ENCODE results near the gene DDIAS.

Gene DDIAS

DNA sequence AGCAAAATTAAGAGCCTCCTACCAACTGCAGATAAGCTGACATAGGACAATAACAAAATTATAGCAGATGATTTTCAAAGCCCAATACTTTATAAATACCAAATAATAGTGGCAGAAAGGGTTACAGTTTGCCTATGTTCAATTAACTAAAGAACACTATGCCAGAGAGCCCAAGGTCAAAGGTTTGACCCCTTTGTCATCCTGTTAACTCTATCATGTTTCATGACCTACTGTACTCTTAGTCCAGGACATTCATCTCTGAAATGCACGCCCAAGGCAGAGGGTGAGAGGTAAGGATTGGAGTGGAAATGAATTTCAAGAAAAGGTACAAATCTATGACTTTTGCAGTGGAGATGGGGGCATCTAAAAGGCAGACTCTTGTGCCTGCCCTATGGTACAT is 70.6 kb downstream of the DDIAS start:
- no peak for DNase-seq (ENCODE audit: low spot score)

DNA sequence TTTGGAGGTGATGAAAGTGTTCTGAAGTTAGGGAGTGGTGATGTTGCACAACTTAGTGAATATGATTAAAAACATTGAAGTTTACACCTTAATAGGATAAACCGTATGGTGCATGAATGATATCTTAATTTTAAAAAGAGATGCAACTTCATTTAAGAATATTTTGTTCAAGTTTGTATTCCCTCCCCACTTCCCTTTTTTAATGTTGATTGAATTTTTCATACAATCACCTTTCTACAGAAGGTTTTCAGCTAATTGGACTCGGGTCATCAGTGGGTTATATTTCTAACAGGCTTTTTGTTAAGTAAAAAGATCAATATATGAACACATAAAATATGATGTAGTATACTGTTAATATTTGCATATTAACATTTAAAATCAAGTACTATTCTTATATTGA is 72.6 kb downstream of the DDIAS start:
- DNase-seq (ENCODE audit: low spot score): no peak

- no peak for DNase-seq (ENCODE audit: low spot score)
Measured at GRCh38 chr11:82974851-82975250, 73.3 kb downstream of the DDIAS start.

DNA sequence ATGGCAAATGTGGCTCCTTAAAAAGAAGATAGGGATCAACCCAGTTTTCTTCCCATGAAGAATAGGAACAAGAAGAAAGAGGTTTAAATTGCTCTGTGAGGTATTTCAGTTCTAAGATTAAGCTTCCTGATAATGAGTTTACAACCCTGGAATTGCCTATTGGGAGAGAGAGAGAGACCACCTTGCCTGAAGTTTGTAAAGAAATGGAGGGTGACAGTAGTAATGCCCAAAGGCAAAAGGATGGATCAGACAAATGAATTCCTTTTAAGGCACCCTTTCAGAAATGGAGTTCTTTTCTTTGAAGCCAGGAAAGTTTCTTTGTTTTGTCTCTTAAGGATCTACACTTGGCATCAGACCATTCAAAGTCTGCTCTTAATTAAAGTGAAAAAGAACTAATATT is 74.3 kb downstream of the DDIAS start:
- no peak for DNase-seq (ENCODE audit: low spot score)

DNA sequence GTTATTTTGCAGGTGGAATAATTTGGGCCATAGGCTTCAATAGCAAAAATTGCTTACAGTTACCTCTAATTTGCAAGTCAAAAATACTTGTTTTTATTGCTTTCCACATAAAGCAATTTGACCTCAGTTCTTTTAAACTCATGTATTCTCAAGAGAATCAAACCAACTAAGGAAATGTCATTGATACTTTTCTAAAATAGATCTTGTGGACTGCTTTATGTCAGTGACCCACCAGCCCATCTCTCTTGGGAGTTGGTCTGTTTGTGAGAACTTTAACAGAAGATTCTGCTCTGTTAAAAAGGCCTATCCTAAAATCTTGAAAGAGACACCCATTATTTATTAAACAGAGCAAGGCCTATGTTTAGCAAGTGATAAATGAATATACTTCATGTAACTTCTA is 75.2 kb downstream of the DDIAS start:
- no peak for DNase-seq (ENCODE audit: low spot score)

- no peak for DNase-seq (ENCODE audit: low spot score)
Measured at GRCh38 chr11:82978422-82979099, 77.0 kb downstream of the DDIAS start.

- no peak for DNase-seq (ENCODE audit: low spot score)
Measured at GRCh38 chr11:82979824-82980223, 78.3 kb downstream of the DDIAS start.

- no peak for DNase-seq (ENCODE audit: low spot score)
Measured at GRCh38 chr11:82980292-82980691, 78.8 kb downstream of the DDIAS start.

GRCh38 chr11:82980947-82981346 is 79.4 kb downstream of the DDIAS start:
- DNase-seq (ENCODE audit: low spot score): no peak

DNA sequence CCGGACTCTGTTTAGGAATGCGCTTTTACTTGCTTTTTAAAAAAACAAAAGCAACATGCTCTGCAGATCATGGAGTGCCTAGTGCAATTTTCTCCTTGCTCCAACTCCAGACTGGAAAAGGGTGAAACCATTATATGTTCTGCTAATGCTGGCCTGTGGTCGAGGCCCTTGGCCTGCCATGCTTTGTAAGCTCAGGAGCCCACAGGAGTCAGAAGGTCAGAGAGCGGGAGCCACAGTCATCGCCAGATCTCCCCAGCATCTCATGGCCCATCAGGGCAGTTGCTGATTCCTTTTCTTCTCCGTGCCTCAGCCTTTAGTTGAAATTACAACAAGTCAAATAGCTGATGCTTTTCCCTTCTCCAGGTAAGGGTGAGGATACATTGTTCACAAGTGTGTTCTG is 80.3 kb downstream of the DDIAS start:
- no peak for DNase-seq (ENCODE audit: low spot score)

Data from cerebellar cortex (tissue), 1 donor.